BJ (cell line): ENCODE data around the gene SENP7. TPM values are rescaled to one million over a fixed set of nuclear protein-coding genes. Genes with fewer than 3 reads are reported as not detected.

Experiments
- CTCF ChIA-PET: fragments of 350-600 bp; formaldehyde crosslinking; extraction: SDS; loops from one replicate; lab custom pipeline; 2021; ENCODE audit warnings: antibody characterized with exemption, inconsistent platforms; lab: Yijun Ruan, JAX
- POLR2A ChIA-PET: fragments of 300-600 bp; sonication (Branson Sonifier 250); formaldehyde crosslinking; extraction: SDS; loops from one replicate; lab custom pipeline; 2021; ENCODE audit warnings: antibody characterized with exemption; lab: Charles Lee
- DNase-seq: peaks from one replicate; pipeline ENCODE4 v3.0.0-alpha.2; 2011; ENCODE audit warnings: low read depth
- H3K27me3 ChIP-seq: 2 replicates; pipeline ENCODE4 v1.6.0; 2011; ENCODE audit warnings: low read length; ENCODE audit not compliant: control insufficient read depth, insufficient read depth
- H3K36me3 ChIP-seq: 2 replicates; pipeline ENCODE4 v1.5.1; 2011; ENCODE audit warnings: low read length; ENCODE audit not compliant: control insufficient read depth, insufficient read depth
- H3K4me3 ChIP-seq: 2 replicates; pipeline ENCODE4 v1.5.1; 2011; ENCODE audit warnings: low read depth, mild to moderate bottlenecking, control low read depth, low read length
- CTCF ChIP-seq: IDR thresholded peaks from 2 replicates; pipeline ENCODE4 v1.5.1; 2011; ENCODE audit warnings: low read depth, mild to moderate bottlenecking, control low read depth, inconsistent platforms, low read length, moderate library complexity; ENCODE audit not compliant: insufficient read depth
- polyA plus RNA-seq: library from polyadenylated mRNA; depleted of rRNA; stranded (reverse); fragments of >200 nt; gene quantifications from 2 replicates; pipeline ENCODE4 v1.2.3, GENCODE V29; 2011

SENP7 gene
- polyA plus RNA-seq, 1 experiment, result 4.2 TPM

- Histone ChIP-seq H3K27me3 (peaks cover 3% of the 10 kb centered on the region; the same call in 1 of the 2 replicates), H3K36me3 (no peaks in the 10 kb centered on the region), H3K4me3 (no peak overlapping the region)
- ChIA-PET CTCF (interaction anchor here (1.2 kb wide), 1 partner anchor 16 kb away, joined by 4 read pairs; no protein-coding TSS in a partner anchor), POLR2A (no interaction called here)
- no peak for TF ChIP-seq CTCF
- DNase-seq, result no peak
Measured at GRCh38 chr3:101535221-101535620, 22.2 kb upstream of the SENP7 start.

DNA sequence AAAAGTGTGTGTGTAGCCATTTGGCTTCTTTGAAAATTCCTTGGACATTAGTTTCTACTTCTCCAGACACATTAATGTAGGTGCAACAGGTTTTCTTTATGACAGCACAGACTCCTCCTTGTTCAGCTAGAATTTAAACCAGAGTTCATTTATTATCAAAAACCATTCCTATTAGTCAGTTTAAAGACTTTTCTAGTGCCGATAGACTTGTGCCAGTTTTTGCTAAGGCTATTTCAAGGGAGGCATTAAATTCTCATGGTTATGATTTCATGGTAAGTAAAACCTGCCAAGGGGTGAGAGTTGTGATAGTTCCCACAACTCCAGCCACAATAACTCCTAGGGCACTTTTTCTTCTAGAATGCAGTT is 20.6 kb upstream of the SENP7 start:
- DNase-seq, result no peak
- no peak overlapping the region for H3K4me3 ChIP-seq
- H3K36me3 ChIP-seq, result no peaks in the 10 kb centered on the region
- no peak for TF ChIP-seq CTCF
- ChIA-PET POLR2A (no interaction called here), CTCF (no interaction called here)
- H3K27me3 ChIP-seq, result peaks cover 3% of the 10 kb centered on the region; the same call in 1 of the 2 replicates

DNA sequence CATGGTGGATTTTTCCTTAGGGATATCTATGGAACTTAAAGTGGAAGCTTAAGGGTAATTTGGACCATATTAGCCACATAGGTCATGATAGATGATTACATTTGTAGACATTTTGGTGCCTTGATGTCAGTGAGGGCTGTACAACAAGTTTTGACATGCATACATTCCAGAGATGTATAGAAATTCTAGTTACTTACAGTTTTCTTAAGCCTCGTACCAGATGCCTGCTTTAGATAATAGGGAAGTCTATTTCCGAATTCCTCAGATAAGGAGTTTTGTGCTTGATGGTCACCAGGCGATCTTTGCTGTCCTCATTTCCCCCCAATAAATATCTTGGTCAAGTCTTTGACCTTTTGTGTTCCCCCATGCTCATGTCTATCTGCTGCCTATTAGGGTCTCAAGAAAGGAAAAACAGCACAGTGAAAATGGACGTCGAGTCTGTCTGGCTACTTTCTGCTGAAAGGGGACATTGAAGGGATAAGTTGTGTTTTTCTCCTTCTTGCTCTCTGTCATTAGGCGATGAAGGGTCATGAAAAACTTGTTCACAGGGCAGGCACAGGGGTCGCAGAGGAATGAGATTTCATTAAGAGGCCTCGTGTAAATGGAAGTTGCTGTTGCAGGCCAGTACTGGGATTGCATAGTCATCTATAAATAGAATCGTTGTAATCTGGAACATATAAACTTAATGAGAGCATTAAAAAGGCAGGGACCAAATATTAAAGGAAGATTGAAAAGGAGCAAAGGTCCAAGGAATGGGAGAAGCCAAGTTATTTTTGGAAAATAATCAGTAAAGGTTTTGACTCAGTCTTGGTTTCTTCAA is 20.0 kb upstream of the SENP7 start:
- DNase-seq, result no peak
- CTCF ChIA-PET, result no interaction called here
- TF ChIP-seq CTCF, result no peak
- no peaks in the 10 kb centered on the region for H3K36me3 ChIP-seq
- POLR2A ChIA-PET, result no interaction called here
- H3K4me3 ChIP-seq, result no peak overlapping the region
- H3K27me3 ChIP-seq, result peaks cover 3% of the 10 kb centered on the region; the same call in 1 of the 2 replicates

DNA sequence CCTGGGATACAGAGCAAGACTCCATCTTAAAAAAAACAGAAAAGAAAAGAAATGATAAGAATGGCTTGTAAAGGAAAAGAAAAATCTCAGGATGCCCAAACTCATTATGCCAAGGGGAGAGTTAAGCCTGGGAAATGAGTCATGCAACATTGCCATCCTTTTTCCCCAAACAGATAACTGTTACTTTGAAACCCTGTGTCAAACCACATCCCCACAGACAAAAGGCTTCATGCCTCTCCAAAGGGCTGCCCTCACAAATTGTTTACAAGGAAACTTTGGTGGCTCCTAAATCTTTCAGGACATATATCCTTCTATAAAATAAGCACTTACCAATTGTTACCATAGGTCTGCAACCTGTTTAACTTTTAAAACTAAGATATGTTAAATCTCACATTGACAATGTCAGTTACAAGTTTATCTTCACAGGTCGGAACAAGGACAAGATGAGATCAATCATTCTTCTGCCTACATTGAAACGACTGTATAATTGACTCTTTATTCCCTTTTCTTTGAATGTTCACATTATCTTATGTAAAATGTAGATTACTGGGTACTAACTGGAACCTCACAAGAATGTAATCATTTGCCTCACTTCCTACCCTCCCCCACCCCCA is 18.6 kb upstream of the SENP7 start:
- DNase-seq, result no peak
- H3K27me3 ChIP-seq, result peaks cover 3% of the 10 kb centered on the region; the same call in 1 of the 2 replicates
- no peak overlapping the region for H3K4me3 ChIP-seq
- no peaks in the 10 kb centered on the region for H3K36me3 ChIP-seq
- TF ChIP-seq CTCF, result no peak
- ChIA-PET POLR2A (no interaction called here), CTCF (no interaction called here)

DNA sequence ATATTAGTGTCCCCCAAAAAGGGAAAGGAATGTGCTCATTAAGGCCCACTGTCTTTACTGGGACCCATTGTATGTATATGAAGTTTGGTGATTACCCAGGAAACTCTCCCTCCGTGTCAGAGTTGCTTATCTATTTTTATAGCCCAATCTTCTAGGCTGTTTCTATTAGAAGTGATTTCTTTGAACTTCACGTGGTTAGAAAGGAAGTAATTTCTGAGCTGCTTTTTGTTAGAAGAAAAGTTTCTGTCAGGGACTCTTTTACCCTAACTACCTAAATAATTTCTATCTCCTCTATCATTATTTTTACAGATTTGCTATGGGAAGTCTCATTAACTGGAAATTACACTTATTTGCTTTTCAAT is 17.7 kb upstream of the SENP7 start:
- Histone ChIP-seq H3K27me3 (0 out of 2 replicates have a peak, but pooled peaks cover 1% of the 10 kb centered on the region), H3K36me3 (no peaks in the 10 kb centered on the region), H3K4me3 (no peak overlapping the region)
- no peak for TF ChIP-seq CTCF
- DNase-seq, result no peak
- ChIA-PET POLR2A (interaction anchor here (0.6 kb wide), 1 partner anchor 1214 kb away, joined by 3 read pairs; no protein-coding TSS in a partner anchor), CTCF (interaction anchor here (0.7 kb wide), 1 partner anchor 9 kb away, joined by 3 read pairs; no protein-coding TSS in a partner anchor)
